GOT3 (cell line): ENCODE measurements around the gene MYO1H.
"Not testable (repeated sequence)": the region's sequence is repeated elsewhere in the genome, so short reads cannot be mapped to it uniquely, and the experiment has no call there.

Experiments used
- DNase-seq: peaks from one replicate; lab custom pipeline; 2025; ENCODE audit warnings: mixed read lengths; lab: John Stamatoyannopoulos, UW

The MYO1H gene

GRCh38 chr12:109346920-109347319 is 780 bp upstream of the MYO1H start:
- DNase-seq, result no peak

- no peak for DNase-seq
Measured at GRCh38 chr12:109352184-109352583, 4.5 kb downstream of the MYO1H start.

- DNase-seq, result no peak
Measured at GRCh38 chr12:109356577-109356976, 8.9 kb downstream of the MYO1H start.

GRCh38 chr12:109357032-109357431 is 9.3 kb downstream of the MYO1H start:
- DNase-seq, result no peak

GRCh38 chr12:109358154-109358869 is 10.6 kb downstream of the MYO1H start:
- no peak for DNase-seq

- no peak for DNase-seq
Measured at GRCh38 chr12:109359131-109359690, 11.5 kb downstream of the MYO1H start.

- no peak for DNase-seq
Measured at GRCh38 chr12:109369831-109370230, 22.1 kb downstream of the MYO1H start.

GRCh38 chr12:109377139-109377685 is 29.5 kb downstream of the MYO1H start:
- no peak for DNase-seq

GRCh38 chr12:109378569-109378968 is 30.9 kb downstream of the MYO1H start:
- DNase-seq, result no peak

GRCh38 chr12:109382031-109382430 is 34.3 kb downstream of the MYO1H start:
- no peak for DNase-seq

GRCh38 chr12:109383240-109383639 is 35.5 kb downstream of the MYO1H start:
- no peak for DNase-seq

- no peak for DNase-seq
Measured at GRCh38 chr12:109385339-109386058, 37.8 kb downstream of the MYO1H start.

GRCh38 chr12:109386059-109386433 is 38.3 kb downstream of the MYO1H start:
- DNase-seq, result no peak

GRCh38 chr12:109387425-109388166 is 39.9 kb downstream of the MYO1H start:
- DNase-seq, result no peak

GRCh38 chr12:109388167-109388563 is 40.5 kb downstream of the MYO1H start:
- no peak for DNase-seq

- DNase-seq, result no peak
Measured at GRCh38 chr12:109389146-109389545, 41.4 kb downstream of the MYO1H start.

GRCh38 chr12:109393437-109394345 is 46.0 kb downstream of the MYO1H start:
- no peak for DNase-seq

GRCh38 chr12:109394891-109395290 is 47.2 kb downstream of the MYO1H start:
- DNase-seq, result no peak

- DNase-seq, result not testable (repeated sequence)
Measured at GRCh38 chr12:109404841-109405240, 57.1 kb downstream of the MYO1H start.

- DNase-seq, result not testable (repeated sequence)
Measured at GRCh38 chr12:109406147-109406546, 58.4 kb downstream of the MYO1H start.

- DNase-seq, result no peak
Measured at GRCh38 chr12:109418848-109419480, 71.3 kb downstream of the MYO1H start.
